ENCODE results near the gene COQ4. TPM values are rescaled to one million over a fixed set of nuclear protein-coding genes. Genes with fewer than 3 reads are reported as not detected.

Gene COQ4
- total RNA-seq, 1 experiment from 2014 or later: 19.1 TPM

- no peaks in the 10 kb centered on the region for H3K27me3 ChIP-seq (ENCODE audit: control insufficient read depth, insufficient read depth, low read length)
- no peak overlapping the region for H3K4me3 ChIP-seq (ENCODE audit: low read depth in 2 of 2, low read length in 2 of 2)
- H3K4me1 ChIP-seq (ENCODE audit: control insufficient read depth, insufficient read depth, low read length): peaks cover 3% of the 10 kb centered on the region
- TF ChIP-seq POLR2AphosphoS5 (IDR thresholded peaks at IDR 0.05; ENCODE audit: low read depth, low read length) (no peak), REST (IDR thresholded peaks at IDR 0.05; ENCODE audit: insufficient read depth in 1 of 2, low read depth in 2 of 2, low read length in 1 of 2) (no peak), SIN3A (IDR thresholded peaks at IDR 0.05; ENCODE audit: borderline replicate concordance, insufficient read depth, low read depth, low read length) (no peak), TCF7L2 (IDR thresholded peaks at IDR 0.05; ENCODE audit: low read depth, low read length) (no peak), CTCF (IDR thresholded peaks at IDR 0.05) (no peak)
- DNase-seq (ENCODE audit: low read depth, low spot score) (no peak), ATAC-seq (no peak)
- in situ Hi-C loops (cut with HindIII; ENCODE audit: low pct_unique_long_range_greater_than_20kb, low sequenced_read_pairs) (no loop called here), intact Hi-C loops (cut with micrococcal nuclease; ENCODE audit: unreplicated experiment) (loop anchor here (10.0 kb wide), 2 partner anchors 51 to 121 kb away; partner anchors contain the start of gene SLC27A4)
- H3K36me3 ChIP-seq (ENCODE audit: control insufficient read depth, insufficient read depth, low read length): no peaks in the 10 kb centered on the region
- CTCF ChIA-PET: no interaction called here
- BruUV-seq (replicated peaks): no TSS peak
- no peak overlapping the region for H3K27ac ChIP-seq (ENCODE audit: low read length)
- H3K9me3 ChIP-seq (ENCODE audit: control insufficient read depth, insufficient read depth, low read depth, low read length): no peaks in the 10 kb centered on the region
- POLR2A ChIA-PET: no interaction called here
These were observed 28.5 kb upstream of the COQ4 start for GRCh38 chr9:128294142-128294541.

- H3K4me3 ChIP-seq (ENCODE audit: low read depth in 2 of 2, low read length in 2 of 2): no peak overlapping the region
- ATAC-seq (no peak), DNase-seq (ENCODE audit: low read depth, low spot score) (no peak)
- BruUV-seq (replicated peaks): no TSS peak
- H3K4me1 ChIP-seq (ENCODE audit: control insufficient read depth, insufficient read depth, low read length): peaks cover 3% of the 10 kb centered on the region
- in situ Hi-C loops (cut with HindIII; ENCODE audit: low pct_unique_long_range_greater_than_20kb, low sequenced_read_pairs): no loop called here
- no peaks in the 10 kb centered on the region for H3K36me3 ChIP-seq (ENCODE audit: control insufficient read depth, insufficient read depth, low read length)
- no peaks in the 10 kb centered on the region for H3K9me3 ChIP-seq (ENCODE audit: control insufficient read depth, insufficient read depth, low read depth, low read length)
- TF ChIP-seq SIN3A (IDR thresholded peaks at IDR 0.05; ENCODE audit: borderline replicate concordance, insufficient read depth, low read depth, low read length): no peak
- TF ChIP-seq REST (IDR thresholded peaks at IDR 0.05; ENCODE audit: insufficient read depth in 1 of 2, low read depth in 2 of 2, low read length in 1 of 2): no peak
- no peak for TF ChIP-seq TCF7L2 (IDR thresholded peaks at IDR 0.05; ENCODE audit: low read depth, low read length)
- no peak for TF ChIP-seq CTCF (IDR thresholded peaks at IDR 0.05)
- no peak for TF ChIP-seq POLR2AphosphoS5 (IDR thresholded peaks at IDR 0.05; ENCODE audit: low read depth, low read length)
- intact Hi-C loops (cut with micrococcal nuclease; ENCODE audit: unreplicated experiment): loop anchor here (10.0 kb wide), 2 partner anchors 48 to 118 kb away; partner anchors contain the start of gene SLC27A4
- ChIA-PET CTCF (no interaction called here), POLR2A (no interaction called here)
- H3K27ac ChIP-seq (ENCODE audit: low read length): no peak overlapping the region
- H3K27me3 ChIP-seq (ENCODE audit: control insufficient read depth, insufficient read depth, low read length): no peaks in the 10 kb centered on the region
These were observed 26.1 kb upstream of the COQ4 start for GRCh38 chr9:128296340-128297220.

Measured in Panc1 (cell line).